GM21526 (cell line): Measurements from ENCODE around the gene USP3.
"Not testable (repeated sequence)": the region's sequence is repeated elsewhere in the genome, so short reads cannot be mapped to it uniquely, and the experiment has no call there.

Experiments used
- ATAC-seq: cut with Tn5 transposase; IDR thresholded peaks from one replicate; pipeline ENCODE4 v1.9.1; 2021; ENCODE audit warnings: moderate library complexity; ENCODE audit not compliant: unreplicated experiment, low FRiP score

The USP3 gene

GRCh38 chr15:63601704-63602185 lies 97.4 kb downstream of the USP3 start:
- no peak for ATAC-seq

- ATAC-seq, result no peak
Observed at GRCh38 chr15:63602595-63602994, 98.2 kb downstream of the USP3 start.

DNA sequence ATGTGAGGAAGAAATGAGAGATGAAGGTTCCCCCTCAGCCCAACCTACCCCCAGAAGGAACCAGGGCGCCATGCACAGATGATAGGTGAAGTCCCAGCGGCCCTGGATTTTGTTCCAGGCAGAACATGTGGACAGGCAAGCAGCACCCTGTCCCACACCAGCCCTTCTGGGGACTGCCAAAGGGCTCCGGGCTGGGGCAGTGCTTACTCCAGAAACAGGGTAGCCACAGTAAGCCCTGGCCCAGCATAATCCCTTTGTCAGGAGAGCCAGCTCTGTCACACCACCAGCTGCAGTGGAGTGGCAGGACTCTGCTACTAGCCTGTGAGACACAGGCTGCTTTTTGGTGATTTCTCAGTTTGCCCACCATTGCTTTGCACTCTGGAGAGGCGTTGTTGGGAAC lies 99.1 kb downstream of the USP3 start:
- ATAC-seq, result no peak

- no peak for ATAC-seq
Observed at GRCh38 chr15:63604281-63604680, 99.9 kb downstream of the USP3 start.

DNA sequence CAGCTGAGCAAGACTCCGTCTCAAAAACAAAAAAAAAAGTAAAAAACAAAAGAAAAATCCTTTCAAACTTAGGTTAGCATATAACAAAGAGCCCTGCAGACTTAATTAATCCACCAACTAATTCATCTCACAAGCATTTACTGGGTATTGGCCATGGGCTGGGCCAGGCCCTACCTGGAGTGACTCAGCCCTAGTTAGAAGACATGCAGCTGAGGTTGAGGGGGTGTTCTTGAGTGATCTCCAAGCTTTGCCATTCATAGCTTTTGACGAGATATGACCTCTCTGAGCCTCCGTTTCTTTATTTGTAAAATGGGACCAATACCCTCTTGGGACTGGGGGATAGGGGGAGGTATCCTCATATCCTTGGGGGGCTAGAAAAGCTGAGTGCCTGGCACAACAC lies 100.6 kb downstream of the USP3 start:
- ATAC-seq, result no peak

DNA sequence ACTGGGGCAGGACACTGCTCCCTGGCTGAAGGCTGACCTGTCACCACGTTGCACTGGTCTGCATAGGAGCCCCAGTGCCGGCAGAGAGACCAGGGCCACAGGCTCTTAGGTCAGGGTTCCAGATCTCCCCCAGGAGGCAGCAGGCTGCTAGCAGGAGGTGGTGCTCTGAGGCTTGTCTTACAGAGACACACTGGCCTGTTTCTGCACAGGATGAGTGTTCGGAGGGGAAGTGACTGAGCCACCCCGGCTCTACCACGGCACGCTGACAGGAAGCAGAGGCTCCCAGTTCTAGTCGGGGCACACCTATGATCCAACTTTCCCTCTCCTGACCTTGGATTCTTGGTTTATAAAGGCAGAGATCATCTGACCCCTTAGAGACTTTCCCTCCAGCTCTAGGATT lies 101.4 kb downstream of the USP3 start:
- ATAC-seq, result no peak

DNA sequence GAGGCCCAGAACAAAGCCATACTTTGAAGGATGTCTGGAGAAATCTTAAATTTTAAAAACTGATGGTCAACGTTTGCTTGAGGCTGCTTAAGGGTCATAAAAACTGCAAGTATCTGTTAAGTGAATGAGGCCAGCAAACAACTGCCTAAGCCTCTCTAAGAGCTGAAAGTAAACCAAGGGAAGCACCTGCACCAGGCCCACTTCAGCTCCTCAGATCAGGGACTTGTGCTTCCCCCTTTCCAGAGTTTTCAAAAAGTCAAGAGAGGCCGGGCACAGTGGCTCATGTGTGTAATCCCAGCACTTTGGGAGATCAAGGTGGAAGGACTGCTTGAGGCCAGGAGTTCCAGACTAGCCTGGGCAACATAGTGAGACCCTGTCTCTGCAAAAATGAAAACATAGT lies 101.9 kb downstream of the USP3 start:
- ATAC-seq, result no peak

- ATAC-seq, result no peak
Observed at GRCh38 chr15:63608989-63609388, 104.6 kb downstream of the USP3 start.

DNA sequence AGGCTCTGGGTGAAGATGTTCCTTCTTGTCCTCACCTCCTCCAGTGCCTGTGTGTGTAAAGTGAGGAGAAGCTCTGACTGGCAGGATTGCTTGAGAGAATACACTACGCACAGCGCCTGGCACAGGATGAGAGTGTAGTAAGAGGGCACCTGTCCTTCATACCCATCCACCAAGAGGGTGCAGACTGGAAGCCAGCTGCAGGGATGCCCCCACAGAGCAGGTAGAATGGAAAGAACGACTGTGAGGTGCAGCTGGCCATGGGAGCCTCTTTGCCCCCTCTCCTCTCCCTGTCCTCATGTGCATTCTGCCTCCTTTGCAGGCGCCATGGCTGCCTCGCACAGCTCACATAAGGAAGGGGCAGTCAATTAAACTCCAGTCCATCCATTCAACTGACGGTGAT lies 105.1 kb downstream of the USP3 start:
- no peak for ATAC-seq

- ATAC-seq, result no peak
Observed at GRCh38 chr15:63610209-63610841, 105.9 kb downstream of the USP3 start.

GRCh38 chr15:63611177-63611576 lies 106.8 kb downstream of the USP3 start:
- no peak for ATAC-seq

DNA sequence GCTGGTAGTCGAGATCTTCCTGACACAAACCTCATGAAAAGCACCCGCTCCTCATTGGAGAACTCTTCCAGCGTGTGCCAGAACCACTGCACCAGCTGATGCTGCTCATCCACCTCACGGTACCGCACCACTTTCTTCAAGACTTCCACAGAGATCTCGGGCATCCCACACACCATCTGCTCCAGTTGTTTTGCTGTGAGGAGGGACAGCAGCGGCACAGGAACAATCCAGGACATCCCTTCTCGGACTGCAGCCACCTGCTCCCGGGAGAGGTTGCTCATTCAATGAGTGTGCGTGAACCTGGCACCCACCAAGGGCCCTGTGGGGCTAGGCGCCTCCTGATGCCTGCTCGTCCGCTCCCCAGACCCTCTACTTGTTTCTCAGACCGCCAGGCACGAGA lies 107.9 kb downstream of the USP3 start:
- no peak for ATAC-seq

GRCh38 chr15:63615935-63616334 lies 111.5 kb downstream of the USP3 start:
- no peak for ATAC-seq

DNA sequence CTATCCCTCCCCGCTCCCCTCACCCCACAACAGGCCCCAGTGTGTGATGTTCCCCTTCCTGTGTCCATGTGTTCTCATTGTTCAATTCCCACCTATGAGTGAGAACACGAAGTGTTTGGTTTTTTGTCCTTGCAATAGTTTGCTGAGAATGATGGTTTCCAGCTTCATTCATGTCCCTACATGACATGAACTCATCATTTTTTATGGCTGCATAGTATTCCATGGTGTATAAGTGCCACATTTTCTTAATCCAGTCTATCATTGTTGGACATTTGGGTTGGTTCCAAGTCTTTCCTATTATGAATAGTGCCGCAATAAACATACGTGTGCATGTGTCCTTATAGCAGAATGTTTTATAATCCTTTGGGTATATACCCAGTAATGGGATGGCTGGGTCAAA lies 112.8 kb downstream of the USP3 start:
- not testable (repeated sequence) for ATAC-seq

GRCh38 chr15:63617627-63618026 lies 113.2 kb downstream of the USP3 start:
- not testable (repeated sequence) for ATAC-seq

DNA sequence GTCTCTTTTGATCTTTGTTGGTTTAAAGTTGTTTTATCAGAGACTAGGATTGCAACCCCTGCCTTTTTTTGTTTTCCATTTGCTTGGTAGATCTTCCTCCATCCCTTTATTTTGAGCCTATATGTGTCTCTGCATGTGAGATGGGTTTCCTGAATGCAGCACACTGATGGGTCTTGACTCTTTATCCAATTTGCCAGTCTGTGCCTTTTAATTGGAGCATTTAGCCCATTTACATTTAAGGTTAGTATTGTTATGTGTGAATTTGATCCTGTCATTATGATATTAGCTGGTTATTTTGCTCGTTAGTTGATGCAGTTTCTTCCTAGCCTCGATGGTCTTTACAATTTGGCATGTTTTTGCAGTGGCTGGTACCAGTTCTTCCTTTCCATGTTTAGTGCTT lies 116.4 kb downstream of the USP3 start:
- ATAC-seq, result not testable (repeated sequence)

- ATAC-seq, result no peak
Observed at GRCh38 chr15:63623232-63623969, 119.0 kb downstream of the USP3 start.

GRCh38 chr15:63626955-63627354 lies 122.6 kb downstream of the USP3 start:
- no peak for ATAC-seq

- ATAC-seq, result no peak
Observed at GRCh38 chr15:63628123-63628822, 123.9 kb downstream of the USP3 start.

DNA sequence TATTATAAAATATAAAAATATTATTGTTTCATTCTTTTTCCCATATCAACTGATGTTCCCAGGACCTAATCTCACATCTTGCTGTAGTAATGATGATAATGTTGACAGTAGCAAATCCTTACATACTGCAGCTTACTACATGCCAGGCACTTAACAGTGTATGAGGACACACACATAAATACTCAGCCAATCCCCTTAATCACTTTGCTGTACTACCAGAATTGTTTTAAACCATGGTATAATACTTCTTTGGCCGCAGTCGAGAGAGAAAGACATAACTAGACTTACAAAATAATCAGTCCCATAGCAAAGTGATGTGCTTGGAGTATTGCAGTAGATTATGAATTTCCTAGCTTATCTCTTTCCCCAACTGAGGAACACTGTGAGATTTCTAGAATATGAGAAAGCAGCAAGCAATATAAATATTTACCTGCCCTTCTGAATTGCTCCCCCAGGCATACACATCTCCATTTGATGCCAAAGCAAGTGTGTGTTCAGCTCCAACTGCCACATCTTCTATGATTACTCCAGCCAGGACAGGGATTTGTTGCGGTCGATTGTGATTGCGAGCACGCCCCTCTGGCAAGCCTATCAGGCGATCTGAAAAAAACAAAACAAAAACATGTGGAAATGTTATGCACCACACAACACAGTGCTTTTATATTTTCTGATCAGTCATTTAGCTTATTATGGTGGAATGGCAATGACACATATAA lies 125.8 kb downstream of the USP3 start:
- no peak for ATAC-seq

GRCh38 chr15:63633312-63633711 lies 128.9 kb downstream of the USP3 start:
- ATAC-seq, result no peak
